HG03521 (cell line): Measurements from ENCODE around the gene ATP8A1.
"Not testable (repeated sequence)": the region's sequence is repeated elsewhere in the genome, so short reads cannot be mapped to it uniquely, and the experiment has no call there.

Experiments
- ATAC-seq: cut with Tn5 transposase; IDR thresholded peaks from one replicate; pipeline ENCODE4 v1.9.1; 2021; ENCODE audit warnings: mild to moderate bottlenecking, moderate library complexity; ENCODE audit not compliant: unreplicated experiment

Gene ATP8A1

GRCh38 chr4:42377497-42377896, 279.4 kb downstream of the ATP8A1 start:
- ATAC-seq, result no peak

GRCh38 chr4:42372303-42372702, 284.6 kb downstream of the ATP8A1 start:
- ATAC-seq, result not testable (repeated sequence)

- no peak for ATAC-seq
Measured at GRCh38 chr4:42371305-42372252, 285.3 kb downstream of the ATP8A1 start.

DNA sequence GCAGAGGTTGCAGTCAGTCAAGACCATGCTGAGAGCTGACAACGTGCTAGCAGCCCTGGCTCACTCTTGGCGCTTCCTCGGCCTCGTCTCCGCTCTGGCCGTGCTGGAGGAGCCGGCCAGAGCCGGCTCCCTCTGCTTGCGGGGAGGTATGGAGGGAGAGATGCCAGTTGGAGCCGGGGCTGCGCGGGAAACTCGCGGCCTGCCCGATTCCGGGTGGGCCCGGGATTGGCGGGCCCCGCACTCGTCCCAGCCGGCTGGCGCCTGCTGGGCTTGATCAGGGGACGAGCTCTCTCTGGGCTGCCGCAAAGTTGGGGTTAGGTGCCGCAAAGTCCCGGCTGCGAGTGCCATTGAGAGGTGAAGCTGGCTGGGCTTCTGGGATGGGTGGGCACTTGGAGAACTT, 287.4 kb downstream of the ATP8A1 start:
- ATAC-seq, result no peak

- ATAC-seq, result no peak
Measured at GRCh38 chr4:42366959-42367358, 289.9 kb downstream of the ATP8A1 start.

GRCh38 chr4:42364266-42365053, 292.4 kb downstream of the ATP8A1 start:
- ATAC-seq, result no peak

DNA sequence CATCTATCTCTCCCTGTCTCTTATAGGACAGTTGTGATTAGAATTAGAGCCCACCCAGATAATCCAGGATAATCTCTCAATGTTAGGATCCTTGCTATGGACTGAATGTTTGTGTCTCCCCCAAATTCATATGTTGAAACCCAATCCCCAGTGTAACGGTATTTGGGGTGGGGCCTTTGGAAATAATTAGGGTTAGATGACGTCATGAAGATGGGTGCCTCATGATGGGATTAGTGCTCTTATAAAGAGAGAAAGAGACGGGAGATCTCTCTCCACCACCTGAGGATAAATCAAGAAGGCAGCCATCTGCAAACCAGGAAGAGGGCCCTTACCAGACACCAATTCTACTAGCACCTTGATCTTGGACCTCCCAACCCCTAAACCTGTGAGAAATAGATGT, 293.3 kb downstream of the ATP8A1 start:
- no peak for ATAC-seq

GRCh38 chr4:42362591-42362990, 294.3 kb downstream of the ATP8A1 start:
- ATAC-seq, result no peak

DNA sequence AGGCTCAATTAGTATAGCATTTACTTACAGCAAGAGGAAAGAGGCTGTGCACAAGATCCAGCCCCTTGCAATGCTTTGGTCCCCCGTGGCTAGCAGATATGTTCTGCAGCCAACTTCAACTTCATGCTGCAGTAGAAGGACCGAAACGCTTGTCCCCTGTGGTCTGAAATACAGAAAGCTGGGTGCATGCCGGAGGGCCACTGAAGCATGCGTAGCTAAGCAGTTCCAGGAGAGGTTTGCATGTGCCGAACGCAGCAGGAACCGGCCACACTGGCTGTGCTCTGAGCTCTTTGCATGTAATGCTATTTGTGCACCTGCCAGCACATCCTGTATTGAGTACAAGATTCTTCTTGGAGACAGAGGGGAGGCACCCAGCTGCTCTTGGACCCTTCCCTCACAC, 295.4 kb downstream of the ATP8A1 start:
- ATAC-seq, result no peak

GRCh38 chr4:42360256-42360669, 296.6 kb downstream of the ATP8A1 start:
- no peak for ATAC-seq

GRCh38 chr4:42359711-42360110, 297.2 kb downstream of the ATP8A1 start:
- ATAC-seq, result no peak
